Measurements from ENCODE around the gene ANTXRL.
"Not testable (repeated sequence)": the region's sequence is repeated elsewhere in the genome, so short reads cannot be mapped to it uniquely, and the experiment has no call there.

The ANTXRL gene

GRCh38 chr10:46286991-46287693 is at the start of gene ANTXRL:
ANTXRL (plus strand) TSS chr10:46286997; CDS start chr10:46287263, 266 bp downstream.
- DNase-seq (ENCODE audit: low read depth in 1 of 2, low spot score in 1 of 2), result no peak

GRCh38 chr10:46237815-46238510 is 48.8 kb upstream of the ANTXRL start:
- no peak for DNase-seq (ENCODE audit: low read depth in 1 of 2, low spot score in 1 of 2)

- no peak for DNase-seq (ENCODE audit: low read depth in 1 of 2, low spot score in 1 of 2)
Observed at GRCh38 chr10:46239247-46239646, 47.5 kb upstream of the ANTXRL start.

- no peak for DNase-seq (ENCODE audit: low read depth in 1 of 2, low spot score in 1 of 2)
Observed at GRCh38 chr10:46239993-46240683, 46.7 kb upstream of the ANTXRL start.

DNA sequence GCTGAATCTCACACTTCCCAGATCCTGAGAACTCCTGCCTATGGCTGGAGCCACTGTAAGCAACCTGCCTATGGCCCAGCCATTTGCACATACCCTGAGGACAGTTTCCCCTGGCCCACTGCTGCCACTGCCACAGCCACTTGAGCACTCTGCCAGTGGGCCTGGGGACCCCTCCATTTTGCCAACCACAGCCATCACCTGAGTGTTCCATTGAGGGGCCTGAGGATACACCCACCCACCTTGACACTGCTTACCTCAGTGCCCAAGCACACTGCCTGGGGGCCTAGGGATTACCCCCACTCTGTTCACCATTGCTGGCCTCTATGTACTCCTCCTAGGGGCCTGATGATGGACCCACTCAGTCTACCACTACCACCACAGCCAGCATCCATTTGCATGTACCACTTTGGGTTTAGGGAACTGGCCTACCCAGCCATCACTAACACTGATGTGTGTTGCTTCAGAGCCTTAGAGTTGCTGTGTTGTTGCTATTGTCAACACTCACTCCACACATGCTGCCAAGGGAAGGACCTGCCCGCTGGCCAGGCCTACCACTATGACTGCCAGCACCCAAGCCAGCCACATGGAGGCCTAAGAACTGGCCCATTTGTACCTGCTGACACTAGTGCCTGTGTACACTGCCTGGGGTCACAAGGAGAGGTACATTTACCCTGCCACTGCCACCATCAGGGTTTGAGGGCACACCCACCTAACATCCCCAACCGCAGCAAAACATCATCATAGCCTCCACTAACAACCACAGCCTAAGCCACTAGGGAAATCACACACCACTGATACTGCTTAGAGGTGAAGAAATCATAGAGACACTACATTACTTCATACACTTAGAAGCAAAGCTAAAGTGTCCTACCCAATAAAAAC is 45.9 kb upstream of the ANTXRL start:
- no peak for DNase-seq (ENCODE audit: low read depth in 1 of 2, low spot score in 1 of 2)

DNA sequence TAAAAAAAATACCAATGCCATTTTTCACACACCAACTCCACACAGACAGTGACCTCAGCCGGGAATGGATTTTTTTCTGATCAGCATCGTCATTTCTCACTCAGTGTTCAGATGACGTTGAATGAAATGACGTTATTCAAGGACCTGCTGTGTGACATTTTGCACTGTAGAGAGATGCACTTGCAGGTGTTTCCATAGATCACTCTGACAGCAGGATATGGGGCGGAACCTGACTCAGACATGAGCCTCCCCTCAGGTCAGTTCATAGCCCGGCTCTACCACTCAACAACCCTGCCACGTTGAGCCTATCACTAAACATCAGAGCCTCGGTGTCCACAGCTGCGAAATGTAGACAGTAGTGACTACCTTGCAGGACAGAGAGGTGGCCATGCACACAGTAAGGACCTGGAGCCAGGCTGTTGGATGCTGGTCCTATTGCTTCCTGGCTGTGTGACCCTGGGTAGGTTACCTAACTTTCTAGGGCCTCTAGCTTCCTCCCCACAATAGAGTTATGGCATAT is 41.4 kb upstream of the ANTXRL start:
- DNase-seq (ENCODE audit: low read depth in 1 of 2, low spot score in 1 of 2), result no peak

DNA sequence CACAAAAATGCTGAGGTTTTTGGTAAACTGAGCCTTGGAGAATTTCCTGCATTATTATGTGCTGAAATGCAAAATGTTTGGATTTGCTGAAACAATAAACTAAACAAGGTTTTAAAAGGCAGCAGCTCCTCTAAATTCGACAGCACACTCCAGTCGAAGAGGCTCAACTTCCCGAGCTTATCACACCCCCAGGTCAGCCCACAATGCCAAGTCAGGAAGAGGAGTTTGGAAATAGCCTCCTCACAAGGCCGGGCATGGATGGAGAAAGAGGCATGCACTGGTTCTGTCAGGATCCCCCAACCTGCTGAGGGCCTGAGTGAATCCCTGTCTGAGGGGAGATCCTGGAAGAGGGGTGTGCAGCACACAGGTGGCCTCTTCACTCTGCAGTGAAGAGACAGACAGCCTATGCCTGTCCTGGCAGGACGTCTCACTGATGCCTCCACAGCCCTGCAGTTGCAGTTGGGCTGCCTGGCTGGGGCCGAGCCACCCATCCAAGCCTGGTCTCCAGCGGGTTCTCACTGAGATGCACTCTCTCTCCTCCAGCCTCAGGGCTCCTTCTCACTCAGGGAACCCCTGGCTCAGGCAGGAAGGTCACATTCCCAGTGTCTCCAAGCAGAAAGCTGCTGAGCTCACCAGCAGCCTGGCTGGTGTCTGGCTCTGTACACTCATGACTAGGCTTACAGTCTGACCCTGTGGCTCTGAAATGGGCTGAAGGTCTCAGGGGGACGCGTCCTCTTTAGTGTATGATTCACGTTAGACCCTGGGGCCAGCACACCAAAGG is 40.2 kb upstream of the ANTXRL start:
- not testable (repeated sequence) for DNase-seq (ENCODE audit: low read depth in 1 of 2, low spot score in 1 of 2)

DNA sequence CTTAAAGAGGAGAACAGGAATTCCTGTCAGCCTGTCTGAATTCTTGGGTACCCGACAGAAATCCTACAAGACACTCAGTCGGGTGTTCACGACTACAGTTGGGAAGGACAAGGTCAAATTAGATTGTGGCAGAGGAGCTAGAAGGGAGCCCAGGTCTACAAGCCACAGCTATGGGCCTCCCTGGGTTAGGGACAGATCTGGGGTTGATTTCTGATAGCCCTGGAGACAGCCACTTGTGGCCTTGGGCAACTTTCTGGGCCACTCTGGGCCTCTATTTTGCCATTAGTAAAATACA is 39.7 kb upstream of the ANTXRL start:
- no peak for DNase-seq (ENCODE audit: low read depth in 1 of 2, low spot score in 1 of 2)

- no peak for DNase-seq (ENCODE audit: low read depth in 1 of 2, low spot score in 1 of 2)
Observed at GRCh38 chr10:46247808-46248569, 38.8 kb upstream of the ANTXRL start.

DNA sequence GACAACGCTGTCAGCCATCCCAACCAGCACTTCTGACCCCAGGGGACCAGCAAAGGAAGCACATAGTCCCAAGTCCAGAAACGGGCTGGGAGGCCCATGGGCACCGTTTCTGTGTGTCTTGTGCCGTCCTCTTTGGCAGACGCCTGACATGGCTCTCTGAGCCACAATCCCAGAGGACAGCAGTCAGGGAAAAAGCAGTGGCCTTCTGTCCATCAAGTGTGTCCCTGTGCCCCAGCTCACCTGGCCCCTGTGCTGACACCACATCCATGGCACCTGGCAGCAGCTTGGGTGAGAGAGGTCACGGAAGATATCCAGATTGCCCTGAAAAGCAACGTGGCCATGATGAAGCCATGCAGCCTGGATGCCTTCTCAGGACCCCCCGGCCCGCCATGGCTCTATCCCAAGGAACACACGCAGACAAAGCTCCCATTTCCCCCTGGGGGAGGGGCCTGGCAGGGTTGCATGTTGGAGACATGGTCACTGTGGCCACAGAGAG is 38.1 kb upstream of the ANTXRL start:
- DNase-seq (ENCODE audit: low read depth in 1 of 2, low spot score in 1 of 2), result no peak

DNA sequence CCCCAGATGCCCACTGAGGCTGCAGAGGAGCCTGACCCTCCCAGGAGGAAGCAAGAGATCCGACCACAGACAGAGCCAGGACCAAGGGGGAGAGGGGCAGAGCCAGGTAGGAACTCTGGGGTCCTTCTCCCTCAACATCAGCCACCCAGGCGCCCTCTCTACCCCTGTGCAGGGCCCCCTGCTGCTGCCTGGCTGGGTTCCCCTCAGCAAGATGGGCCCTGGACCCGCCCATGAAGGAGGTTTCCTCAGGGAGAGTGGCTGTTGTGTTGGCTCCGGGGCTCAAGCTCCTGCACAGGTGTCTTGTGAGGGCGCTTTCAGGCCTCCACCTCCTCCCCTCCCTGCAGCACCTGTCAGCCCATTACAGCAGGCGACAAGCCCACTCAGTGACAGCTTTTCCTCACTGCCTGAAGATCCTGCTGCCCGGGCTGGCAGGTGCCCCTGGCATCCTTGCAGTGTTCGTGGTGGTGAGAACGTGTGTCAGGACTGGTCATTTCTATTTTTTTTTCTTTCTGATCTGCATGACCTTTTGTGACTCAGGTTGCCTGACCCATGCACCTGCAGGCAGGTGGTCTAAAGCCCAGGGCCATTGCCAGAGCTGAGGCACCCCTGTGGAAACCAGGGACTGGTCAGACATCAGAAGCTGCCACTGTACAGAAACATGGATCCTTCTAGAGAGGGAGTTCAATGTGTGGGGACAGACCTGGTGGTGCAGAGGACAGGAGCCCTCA is 37.0 kb upstream of the ANTXRL start:
- not testable (repeated sequence) for DNase-seq (ENCODE audit: low read depth in 1 of 2, low spot score in 1 of 2)

DNA sequence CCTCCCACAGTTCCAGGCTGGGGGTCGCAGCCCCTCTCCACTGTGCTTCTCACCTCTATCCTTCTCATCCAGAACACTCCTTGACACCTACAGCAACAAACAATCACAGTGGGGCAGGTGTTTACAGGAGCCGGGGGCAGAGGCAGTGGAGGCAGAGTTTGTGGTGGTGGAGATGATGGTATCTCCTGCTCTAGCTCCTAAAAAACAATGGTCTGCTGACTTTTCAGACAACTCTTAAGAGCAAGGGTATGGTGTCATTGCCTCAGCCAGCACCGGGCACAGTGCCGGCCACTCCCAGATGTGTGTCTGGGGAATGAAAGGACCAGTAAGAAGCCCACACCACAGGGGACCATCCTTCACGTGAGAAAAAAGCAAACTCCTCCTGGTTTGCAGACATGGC is 36.3 kb upstream of the ANTXRL start:
- DNase-seq (ENCODE audit: low read depth in 1 of 2, low spot score in 1 of 2), result no peak

DNA sequence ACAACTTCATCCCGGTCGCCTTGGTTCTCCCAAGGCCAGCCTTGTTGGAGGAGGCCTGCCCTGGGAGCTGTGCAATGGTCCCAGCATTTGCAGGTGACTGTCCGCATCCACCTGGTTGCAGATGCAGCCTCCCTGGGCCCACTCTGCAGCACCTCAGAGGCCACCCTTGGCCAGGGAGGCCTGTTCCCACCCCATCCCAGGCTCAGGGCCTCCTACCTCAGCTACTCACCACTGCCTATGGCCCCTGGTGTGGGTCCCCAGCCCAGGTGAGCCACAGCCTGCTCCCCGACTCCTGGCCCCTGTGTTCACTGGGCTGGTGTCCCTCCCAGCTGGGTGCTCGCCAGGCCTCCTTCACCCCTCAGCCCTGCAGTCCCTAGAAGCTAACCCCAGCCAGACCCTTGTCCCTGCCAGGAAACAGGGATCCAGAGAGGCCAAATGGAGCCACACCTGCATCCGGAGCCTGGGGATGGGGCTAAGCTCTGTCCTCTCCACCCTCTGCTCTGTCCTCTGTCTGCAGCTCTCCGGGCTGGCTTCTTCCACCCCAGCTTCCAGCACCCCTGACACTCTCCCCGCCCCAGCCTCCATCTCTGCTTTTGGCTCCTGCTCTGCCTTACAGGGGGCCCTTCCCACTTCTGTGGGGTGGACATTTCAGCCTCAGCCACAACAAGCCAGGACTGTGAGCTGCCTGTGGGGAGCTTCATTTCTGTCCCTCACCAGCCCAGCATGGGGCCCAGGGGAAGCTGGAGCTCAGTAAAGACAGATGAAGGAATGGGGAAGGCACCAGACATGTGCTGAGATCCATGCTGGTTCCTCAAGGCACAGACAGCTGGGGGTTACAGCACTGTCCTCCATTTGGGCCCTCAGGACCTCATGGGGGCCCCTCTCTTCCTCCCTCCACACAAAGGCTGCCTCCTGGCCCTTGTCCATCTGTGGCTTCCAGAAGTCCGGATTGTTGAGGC is 35.6 kb upstream of the ANTXRL start:
- no peak for DNase-seq (ENCODE audit: low read depth in 1 of 2, low spot score in 1 of 2)

DNA sequence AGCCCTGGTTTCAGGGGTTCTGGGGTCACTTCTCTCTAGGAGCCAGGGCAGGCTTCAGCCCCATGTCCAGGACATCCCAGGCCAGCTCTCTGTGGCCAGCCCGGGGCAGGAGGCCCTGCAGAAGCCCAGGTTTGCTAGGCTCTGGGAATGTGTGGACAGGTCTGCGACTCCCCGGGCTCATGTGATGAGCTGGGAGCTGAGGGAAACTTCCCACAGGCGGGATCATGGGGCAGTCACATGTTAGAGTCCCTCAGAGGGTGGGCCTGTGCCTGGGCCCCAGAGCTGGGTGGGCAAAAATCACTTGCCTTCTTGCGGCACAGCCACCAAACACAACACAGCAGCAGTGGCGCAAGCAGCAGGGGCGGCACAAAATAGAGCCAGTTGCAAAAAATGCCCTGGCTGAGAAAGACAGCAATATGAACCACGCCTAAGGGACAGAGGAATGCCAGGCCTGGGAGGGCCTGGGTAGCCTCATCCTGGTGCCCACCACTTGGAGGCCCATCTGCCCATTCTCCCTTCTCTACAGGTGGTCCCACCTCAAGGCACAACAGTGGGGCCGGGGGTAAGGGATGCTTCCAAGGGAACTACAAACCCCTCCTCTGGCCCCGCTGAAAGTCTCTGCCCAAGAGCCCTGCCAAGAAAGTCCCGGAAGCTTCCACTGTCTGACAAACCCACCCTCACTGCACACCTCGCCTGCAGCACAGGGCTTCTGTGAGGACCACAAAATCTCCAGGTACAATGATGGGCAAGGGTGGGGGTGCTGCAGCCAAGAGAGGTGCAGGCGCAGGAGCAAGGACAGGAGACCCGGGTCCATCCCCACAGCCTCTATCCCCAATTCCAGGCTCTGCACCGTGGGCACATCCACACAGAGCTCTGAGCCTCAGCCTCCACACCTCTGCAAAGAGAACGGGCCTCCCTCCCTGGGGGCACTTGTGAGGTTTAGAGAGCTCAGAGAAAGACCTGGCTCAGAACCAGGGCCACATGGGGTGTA is 34.6 kb upstream of the ANTXRL start:
- no peak for DNase-seq (ENCODE audit: low read depth in 1 of 2, low spot score in 1 of 2)

GRCh38 chr10:46253076-46254006 is 33.5 kb upstream of the ANTXRL start:
- DNase-seq (ENCODE audit: low read depth in 1 of 2, low spot score in 1 of 2), result no peak

Data from activated CD4-positive, alpha-beta T cell treated with anti-CD3 and anti-CD28 coated beads, Interleukin-2, amount 50 U/mL, for 24 hours (primary cell).